ENCODE results near the gene HSPA4.

HSPA4 gene

GRCh38 chr5:133088064-133088463 is 36.3 kb downstream of the HSPA4 start:
- no peak overlapping the region for H3K27ac ChIP-seq
- no peak for TF ChIP-seq CTCF (IDR thresholded peaks at IDR 0.05; ENCODE audit: low read depth, low read length, missing control alignments)
- no peaks in the 10 kb centered on the region for H3K27me3 ChIP-seq (replicated peaks)
- peaks cover 39% of the 10 kb centered on the region for H3K36me3 ChIP-seq (replicated peaks)
- H3K4me3 ChIP-seq (ENCODE audit: low read depth, low read length), result no peak overlapping the region
- DNase-seq, result no peak
- in situ Hi-C loops (cut with HindIII; ENCODE audit: low pct_ligation_motif_present, low sequenced_read_pairs), result no loop called here

GRCh38 chr5:133091034-133091433 is 39.2 kb downstream of the HSPA4 start:
- Histone ChIP-seq H3K36me3 (replicated peaks) (peaks cover 58% of the 10 kb centered on the region), H3K4me3 (ENCODE audit: low read depth, low read length) (no peak overlapping the region), H3K27ac (no peak overlapping the region), H3K27me3 (replicated peaks) (no peaks in the 10 kb centered on the region)
- no peak for DNase-seq
- TF ChIP-seq CTCF (IDR thresholded peaks at IDR 0.05; ENCODE audit: low read depth, low read length, missing control alignments), result no peak
- in situ Hi-C loops (cut with HindIII; ENCODE audit: low pct_ligation_motif_present, low sequenced_read_pairs), result no loop called here

- DNase-seq, result no peak
- Histone ChIP-seq H3K4me3 (ENCODE audit: low read depth, low read length) (no peak overlapping the region), H3K27ac (no peak overlapping the region), H3K36me3 (replicated peaks) (peaks cover 34% of the 10 kb centered on the region), H3K27me3 (replicated peaks) (no peaks in the 10 kb centered on the region)
- TF ChIP-seq CTCF (IDR thresholded peaks at IDR 0.05; ENCODE audit: low read depth, low read length, missing control alignments), result no peak
- in situ Hi-C loops (cut with HindIII; ENCODE audit: low pct_ligation_motif_present, low sequenced_read_pairs), result loop anchor here (25.0 kb wide), 1 partner anchor 181 kb away; no protein-coding TSS in a partner anchor
Observed at GRCh38 chr5:133106343-133106742, 54.5 kb downstream of the HSPA4 start.

GRCh38 chr5:133106761-133107572 is 55.2 kb downstream of the HSPA4 start:
- H3K27me3 ChIP-seq (replicated peaks), result no peaks in the 10 kb centered on the region
- no peak for TF ChIP-seq CTCF (IDR thresholded peaks at IDR 0.05; ENCODE audit: low read depth, low read length, missing control alignments)
- H3K4me3 ChIP-seq (ENCODE audit: low read depth, low read length), result no peak overlapping the region
- H3K36me3 ChIP-seq (replicated peaks), result peaks cover 30% of the 10 kb centered on the region
- no peak for DNase-seq
- in situ Hi-C loops (cut with HindIII; ENCODE audit: low pct_ligation_motif_present, low sequenced_read_pairs), result loop anchor here (25.0 kb wide), 1 partner anchor 180 kb away; no protein-coding TSS in a partner anchor
- no peak overlapping the region for H3K27ac ChIP-seq

- DNase-seq, result no peak
- Histone ChIP-seq H3K27ac (no peak overlapping the region), H3K27me3 (replicated peaks) (no peaks in the 10 kb centered on the region), H3K36me3 (replicated peaks) (peaks cover 19% of the 10 kb centered on the region), H3K4me3 (ENCODE audit: low read depth, low read length) (no peak overlapping the region)
- TF ChIP-seq CTCF (IDR thresholded peaks at IDR 0.05; ENCODE audit: low read depth, low read length, missing control alignments), result no peak
- in situ Hi-C loops (cut with HindIII; ENCODE audit: low pct_ligation_motif_present, low sequenced_read_pairs), result loop anchor here (25.0 kb wide), 1 partner anchor 179 kb away; no protein-coding TSS in a partner anchor
Observed at GRCh38 chr5:133108481-133108921, 56.7 kb downstream of the HSPA4 start.
